AG04450 (cell line): ENCODE measurements around the gene RHOT1. TPM values are rescaled to one million over a fixed set of nuclear protein-coding genes. Genes with fewer than 3 reads are reported as not detected.

Source experiments
- CTCF ChIA-PET: fragments of 300-600, 350-600 bp; formaldehyde crosslinking; extraction: SDS; loops from one replicate; lab custom pipeline; 2022; ENCODE audit warnings: antibody characterized with exemption, inconsistent platforms; lab: Charles Lee
- POLR2A ChIA-PET: fragments of 350-600 bp; formaldehyde crosslinking; extraction: SDS; loops from one replicate; lab custom pipeline; 2021; ENCODE audit warnings: antibody characterized with exemption, inconsistent platforms; lab: Yijun Ruan, JAX
- DNase-seq: peaks from one replicate; pipeline ENCODE4 v3.0.0-alpha.2; 2011; ENCODE audit warnings: low read depth, low spot score
- H3K27ac ChIP-seq: one replicate; pipeline ENCODE4 v1.5.1; 2012; ENCODE audit warnings: low read depth, low read length, control low read depth
- H3K27me3 ChIP-seq: one replicate; pipeline ENCODE4 v1.6.0; 2012; ENCODE audit warnings: low read length; ENCODE audit not compliant: control insufficient read depth, insufficient read depth
- H3K4me3 ChIP-seq: 2 replicates; pipeline ENCODE4 v1.5.1; 2011; ENCODE audit warnings: mild to moderate bottlenecking, low read depth, low read length, control low read depth
- H3K9me3 ChIP-seq: 2 replicates; pipeline ENCODE4 v1.5.1; 2012; ENCODE audit warnings: low read length; ENCODE audit not compliant: control insufficient read depth, insufficient read depth
- CTCF ChIP-seq: IDR thresholded peaks from 2 replicates; pipeline ENCODE4 v1.5.1; 2011; ENCODE audit warnings: low read depth, low read length, control low read depth, inconsistent platforms
- polyA plus RNA-seq: library from polyadenylated mRNA; depleted of rRNA; stranded (reverse); fragments of >200 nt; gene quantifications from 2 replicates; pipeline ENCODE4 v1.2.3, GENCODE V29; 2011

The RHOT1 gene
- polyA plus RNA-seq, 1 experiment = 59.0 TPM

DNA sequence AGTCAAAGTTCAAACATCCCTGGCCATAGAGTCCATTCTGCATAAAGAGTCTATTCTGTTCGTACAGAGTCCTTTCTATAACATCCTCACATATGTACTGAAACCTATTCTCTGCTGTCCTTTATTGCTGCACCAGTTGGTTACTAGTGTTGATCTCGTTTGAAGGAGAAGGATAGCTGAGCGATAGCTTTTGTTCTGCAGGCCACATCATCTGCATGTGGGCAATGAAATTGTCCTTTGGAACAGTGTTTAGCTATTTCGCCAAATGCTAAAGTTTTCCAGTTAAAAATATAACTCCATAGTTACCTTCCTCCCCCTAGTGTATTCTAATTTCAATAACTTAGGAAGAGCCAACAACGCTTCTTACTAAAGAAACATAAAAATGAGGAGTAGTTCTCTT, 6.0 kb downstream of the RHOT1 start:
- CTCF ChIA-PET = no interaction called here

DNA sequence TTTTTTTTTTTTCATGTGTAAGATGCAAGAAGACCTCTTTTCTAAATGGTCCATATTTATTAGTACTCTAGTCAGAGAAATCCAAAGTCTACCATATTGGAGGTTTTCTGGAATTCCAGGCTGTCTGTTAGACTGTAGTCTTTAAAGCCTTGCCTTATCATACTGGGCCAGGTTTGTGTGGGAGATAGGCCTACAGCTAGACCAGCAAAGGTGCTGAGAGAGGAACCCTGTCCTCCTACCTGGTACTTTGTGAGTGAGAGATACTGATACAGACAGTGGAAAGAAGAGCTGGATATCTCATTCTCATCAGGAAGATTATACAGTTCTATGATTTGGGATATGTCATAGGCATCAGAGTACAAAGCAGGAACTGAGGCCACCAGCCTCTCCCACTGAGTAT, 8.1 kb downstream of the RHOT1 start:
- DNase-seq = no peak
- H3K9me3 ChIP-seq = no peaks in the 10 kb centered on the region
- POLR2A ChIA-PET = no interaction called here
- CTCF ChIA-PET = interaction anchor here (1.2 to 1.6 kb wide), 2 partner anchors 10 to 12 kb away, joined by 4 to 5 read pairs; no protein-coding TSS in a partner anchor
- no peak overlapping the region for H3K4me3 ChIP-seq
- H3K27ac ChIP-seq = no peak overlapping the region
- TF ChIP-seq CTCF = no peak
- H3K27me3 ChIP-seq = no peaks in the 10 kb centered on the region

More for the DNA sequence above, 6.0 kb downstream of the RHOT1 start:
- DNase-seq = no peak
- POLR2A ChIA-PET = no interaction called here
- Histone ChIP-seq H3K27ac (no peak overlapping the region), H3K9me3 (no peaks in the 10 kb centered on the region), H3K27me3 (no peaks in the 10 kb centered on the region), H3K4me3 (no peak overlapping the region)
- TF ChIP-seq CTCF = no peak

GRCh38 chr17:32152130-32152529, 9.8 kb downstream of the RHOT1 start:
- DNase-seq = no peak
- ChIA-PET CTCF (no interaction called here), POLR2A (no interaction called here)
- Histone ChIP-seq H3K9me3 (no peaks in the 10 kb centered on the region), H3K27me3 (no peaks in the 10 kb centered on the region), H3K4me3 (no peak overlapping the region), H3K27ac (no peak overlapping the region)
- TF ChIP-seq CTCF = no peak

GRCh38 chr17:32155896-32156295, 13.6 kb downstream of the RHOT1 start:
- ChIA-PET CTCF (no interaction called here), POLR2A (no interaction called here)
- Histone ChIP-seq H3K27ac (no peak overlapping the region), H3K9me3 (no peaks in the 10 kb centered on the region; the same call in 1 of the 2 replicates), H3K4me3 (no peak overlapping the region), H3K27me3 (no peaks in the 10 kb centered on the region)
- TF ChIP-seq CTCF = no peak
- no peak for DNase-seq

DNA sequence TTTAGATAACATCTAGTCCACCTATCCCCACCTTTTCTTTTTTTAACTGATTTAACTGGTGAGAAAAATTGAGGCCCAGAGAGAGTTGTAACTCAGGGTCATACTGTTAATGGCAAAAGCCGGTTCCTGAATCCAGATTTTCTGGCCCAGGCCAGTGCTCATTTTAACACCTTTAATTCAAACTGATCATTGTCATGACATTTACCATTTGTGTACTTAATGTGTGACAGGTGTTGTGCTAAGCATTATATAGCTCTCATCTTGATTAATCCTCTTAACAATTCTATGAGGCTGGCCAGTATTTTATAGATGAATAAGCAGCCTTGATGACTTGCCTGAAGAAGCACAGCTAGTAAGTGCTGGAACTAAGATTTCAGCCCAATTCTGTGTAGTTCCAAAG, 14.4 kb downstream of the RHOT1 start:
- no peak for TF ChIP-seq CTCF
- ChIA-PET CTCF (interaction anchor here (1.1 kb wide), 1 partner anchor 150 kb away, joined by 4 read pairs; the partner anchor contains the start of gene LRRC37B), POLR2A (no interaction called here)
- no peaks in the 10 kb centered on the region; the same call in 1 of the 2 replicates for H3K9me3 ChIP-seq
- no peaks in the 10 kb centered on the region for H3K27me3 ChIP-seq
- DNase-seq = no peak
- no peak overlapping the region for H3K4me3 ChIP-seq
- H3K27ac ChIP-seq = no peak overlapping the region
